Hepatocyte (in vitro differentiated cells): ENCODE data around the gene ITFG1. TPM values are rescaled to one million over a fixed set of nuclear protein-coding genes. Genes with fewer than 3 reads are reported as not detected.
"Not testable (repeated sequence)": the region's sequence is repeated elsewhere in the genome, so short reads cannot be mapped to it uniquely, and the experiment has no call there.

Experiments used
- DNase-seq: peaks from one replicate; pipeline ENCODE4 v3.0.0-alpha.2; 2016; ENCODE audit warnings: low spot score
- H2AFZ ChIP-seq: fragments of 200-600 bp; sonication (generic); 2 replicates; pipeline ENCODE4 v1.6.0; 2016; ENCODE audit warnings: antibody characterized with exemption, mild to moderate bottlenecking
- H3K27ac ChIP-seq: fragments of 200-600 bp; sonication (generic); 2 replicates; pipeline ENCODE4 v1.5.1; 2016; ENCODE audit warnings: mild to moderate bottlenecking
- H3K27me3 ChIP-seq: fragments of 200-600 bp; sonication (generic); 2 replicates; pipeline ENCODE4 v1.6.1; 2016
- H3K36me3 ChIP-seq: fragments of 200-600 bp; sonication (generic); replicated peaks from 2 replicates; pipeline ENCODE4 v1.5.1; 2016; ENCODE audit warnings: low read depth; ENCODE audit not compliant: insufficient read depth
- H3K4me1 ChIP-seq: fragments of 200-600 bp; sonication (generic); 2 replicates; pipeline ENCODE4 v1.5.1; 2016; ENCODE audit warnings: mild to moderate bottlenecking, moderate library complexity; ENCODE audit not compliant: insufficient read depth
- H3K4me2 ChIP-seq: fragments of 200-600 bp; sonication (generic); 2 replicates; pipeline ENCODE4 v1.6.0; 2016
- H3K4me3 ChIP-seq: fragments of 200-600 bp; sonication (generic); 2 replicates; pipeline ENCODE4 v1.5.1; 2016; ENCODE audit warnings: mild to moderate bottlenecking
- H3K79me2 ChIP-seq: fragments of 200-600 bp; sonication (generic); 2 replicates; pipeline ENCODE4 v1.6.0; 2017; ENCODE audit warnings: mild to moderate bottlenecking
- H3K9me2 ChIP-seq: fragments of 200-600 bp; sonication (generic); replicated peaks from 2 replicates; pipeline ENCODE4 v1.6.0; 2017; ENCODE audit warnings: mild to moderate bottlenecking; ENCODE audit not compliant: insufficient read depth
- H3K9me3 ChIP-seq: fragments of 200-600 bp; sonication (generic); 2 replicates; pipeline ENCODE4 v1.5.1; 2016; ENCODE audit warnings: low read depth, mild to moderate bottlenecking
- H4K20me1 ChIP-seq: fragments of 200-600 bp; sonication (generic); 2 replicates; pipeline ENCODE4 v1.6.0; 2016; ENCODE audit warnings: mild to moderate bottlenecking; ENCODE audit not compliant: insufficient read depth, poor library complexity, severe bottlenecking
- EZH2 ChIP-seq: fragments of 200-600 bp; sonication (generic); IDR thresholded peaks from 2 replicates; pipeline ENCODE4 v1.6.1; 2016; ENCODE audit warnings: antibody characterized with exemption, mild to moderate bottlenecking, borderline replicate concordance
- EZH2phosphoT487 ChIP-seq: fragments of 200-600 bp; sonication (generic); IDR thresholded peaks from one replicate; pipeline ENCODE4 v1.6.1; 2018; ENCODE audit warnings: antibody characterized with exemption, mild to moderate bottlenecking, low read depth, moderate library complexity; ENCODE audit not compliant: unreplicated experiment, severe bottlenecking
- WGBS: methylation state at CpG from one replicate; pipeline ENCODE4 v1.1.6; 2016; ENCODE audit warnings: low lambda C conversion rate; ENCODE audit errors: missing lambda C conversion rate; 5-methylcytosine and 5-hydroxymethylcytosine counted together
- polyA plus RNA-seq: library from polyadenylated mRNA; unstranded; fragments of >200 nt; fragmentation: Nextera tagmentation; extraction: Ambion mirVana; gene quantifications from 2 replicates; pipeline ENCODE4 v1.2.1, GENCODE V29; 2016
- total RNA-seq: library from RNA; depleted of rRNA; stranded (reverse); fragments of >200 nt; gene quantifications from 2 replicates; pipeline ENCODE4 v1.2.3, GENCODE V29; 2014
- TF ChIP-seq, protein P1 (sequence below): fragments of 200-600 bp; sonication (generic); IDR thresholded peaks from 2 replicates; pipeline ENCODE4 v1.5.1; 2016; ENCODE audit warnings: antibody characterized with exemption, mild to moderate bottlenecking; ENCODE audit not compliant: poor library complexity

ITFG1 gene
- total and polyA plus RNA-seq, 2 experiments from 2014 or later: 87.8 to 91.4 TPM

DNA sequence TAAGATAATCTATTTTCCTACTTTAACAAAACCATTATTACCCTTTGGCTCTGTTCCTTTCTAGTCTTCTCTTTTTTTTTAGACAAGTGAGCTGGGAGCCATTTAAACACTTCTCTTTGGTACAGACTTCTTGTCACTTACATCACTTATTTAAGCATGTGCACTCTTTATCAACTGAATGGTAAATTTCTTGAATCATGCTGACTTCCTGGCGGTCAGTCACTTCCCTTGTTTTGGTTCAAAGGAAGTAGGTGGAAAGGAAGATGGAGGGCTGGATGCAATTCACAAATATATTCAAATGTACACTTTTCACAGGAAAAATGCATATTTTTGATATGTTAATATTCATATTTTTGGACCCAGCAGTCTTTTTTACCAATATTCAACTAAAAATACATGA is 97.1 kb downstream of the ITFG1 start:
- no peaks in the 10 kb centered on the region for H3K79me2 ChIP-seq
- WGBS: 100% methylated on average over 1 of the region's 1 CpG
- H3K4me3 ChIP-seq: no peak overlapping the region
- H3K27me3 ChIP-seq: no peaks in the 10 kb centered on the region
- no peak for DNase-seq
- no peaks in the 10 kb centered on the region for H3K9me2 ChIP-seq
- no peaks in the 10 kb centered on the region for H4K20me1 ChIP-seq
- no peak overlapping the region for H3K4me2 ChIP-seq
- H2AFZ ChIP-seq: no peak overlapping the region
- H3K36me3 ChIP-seq: no peaks in the 10 kb centered on the region
- no peaks in the 10 kb centered on the region for H3K4me1 ChIP-seq
- no peak overlapping the region for H3K27ac ChIP-seq
- no peaks in the 10 kb centered on the region for H3K9me3 ChIP-seq
- TF ChIP-seq, protein P1, sequence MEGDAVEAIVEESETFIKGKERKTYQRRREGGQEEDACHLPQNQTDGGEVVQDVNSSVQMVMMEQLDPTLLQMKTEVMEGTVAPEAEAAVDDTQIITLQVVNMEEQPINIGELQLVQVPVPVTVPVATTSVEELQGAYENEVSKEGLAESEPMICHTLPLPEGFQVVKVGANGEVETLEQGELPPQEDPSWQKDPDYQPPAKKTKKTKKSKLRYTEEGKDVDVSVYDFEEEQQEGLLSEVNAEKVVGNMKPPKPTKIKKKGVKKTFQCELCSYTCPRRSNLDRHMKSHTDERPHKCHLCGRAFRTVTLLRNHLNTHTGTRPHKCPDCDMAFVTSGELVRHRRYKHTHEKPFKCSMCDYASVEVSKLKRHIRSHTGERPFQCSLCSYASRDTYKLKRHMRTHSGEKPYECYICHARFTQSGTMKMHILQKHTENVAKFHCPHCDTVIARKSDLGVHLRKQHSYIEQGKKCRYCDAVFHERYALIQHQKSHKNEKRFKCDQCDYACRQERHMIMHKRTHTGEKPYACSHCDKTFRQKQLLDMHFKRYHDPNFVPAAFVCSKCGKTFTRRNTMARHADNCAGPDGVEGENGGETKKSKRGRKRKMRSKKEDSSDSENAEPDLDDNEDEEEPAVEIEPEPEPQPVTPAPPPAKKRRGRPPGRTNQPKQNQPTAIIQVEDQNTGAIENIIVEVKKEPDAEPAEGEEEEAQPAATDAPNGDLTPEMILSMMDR: no peak
- no peak for TF ChIP-seq EZH2

DNA sequence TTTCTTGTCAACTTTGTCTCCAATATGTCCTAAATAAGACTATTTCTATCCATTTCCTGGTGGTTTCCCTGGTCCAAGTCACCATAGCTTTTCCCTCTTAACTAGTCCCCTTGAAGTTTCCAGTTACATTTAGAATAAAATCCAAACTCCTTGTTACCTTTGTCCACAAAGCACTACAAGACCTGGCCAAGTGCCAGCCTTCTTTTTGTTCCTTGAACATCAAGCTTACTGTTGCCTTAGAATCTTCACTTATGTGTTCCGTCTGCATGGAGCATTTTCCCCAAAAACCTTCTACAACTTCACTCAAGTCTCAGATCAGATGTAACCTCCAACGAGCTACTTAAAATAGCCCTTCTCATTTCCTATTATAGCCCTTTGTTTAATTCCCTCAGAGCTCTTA is 101.4 kb downstream of the ITFG1 start:
- Histone ChIP-seq H3K27me3 (no peaks in the 10 kb centered on the region), H3K27ac (no peak overlapping the region), H3K4me2 (no peak overlapping the region), H3K36me3 (no peaks in the 10 kb centered on the region), H3K79me2 (no peaks in the 10 kb centered on the region), H3K9me3 (no peaks in the 10 kb centered on the region), H2AFZ (no peak overlapping the region), H3K4me3 (no peak overlapping the region), H4K20me1 (no peaks in the 10 kb centered on the region), H3K4me1 (no peaks in the 10 kb centered on the region), H3K9me2 (no peaks in the 10 kb centered on the region)
- DNase-seq: no peak
- WGBS: 75% methylated on average over 2 of the region's 2 CpGs
- no peak for TF ChIP-seq EZH2

DNA sequence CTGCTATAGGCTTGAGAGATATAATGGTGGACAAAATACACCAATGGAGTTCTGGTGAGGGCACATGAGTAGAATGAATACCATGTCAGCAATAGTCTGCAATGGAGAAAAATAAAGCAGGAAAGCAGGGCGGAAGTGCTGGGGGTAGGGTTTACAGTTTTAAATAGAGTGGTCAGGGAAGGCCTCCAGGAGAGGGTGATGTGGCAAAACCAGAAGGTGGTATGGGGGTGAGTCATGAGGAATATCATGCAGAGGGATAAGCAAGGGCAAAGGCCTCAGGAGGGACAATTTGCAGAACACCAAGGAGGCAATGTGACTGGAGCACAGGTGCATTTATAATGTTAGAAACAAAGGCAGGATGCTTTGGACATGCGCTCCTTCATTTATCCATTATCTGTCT is 102.0 kb downstream of the ITFG1 start:
- H2AFZ ChIP-seq: no peak overlapping the region
- no peaks in the 10 kb centered on the region for H3K9me2 ChIP-seq
- H3K27me3 ChIP-seq: no peaks in the 10 kb centered on the region
- no peaks in the 10 kb centered on the region for H3K9me3 ChIP-seq
- no peaks in the 10 kb centered on the region for H3K4me1 ChIP-seq
- TF ChIP-seq EZH2phosphoT487 (no peak), EZH2 (no peak)
- TF ChIP-seq, protein P1: no peak
- H3K4me2 ChIP-seq: no peak overlapping the region
- H3K4me3 ChIP-seq: no peak overlapping the region
- no peak for DNase-seq
- no peaks in the 10 kb centered on the region for H4K20me1 ChIP-seq
- no peak overlapping the region for H3K27ac ChIP-seq
- H3K36me3 ChIP-seq: no peaks in the 10 kb centered on the region
- WGBS: 97% methylated on average over 2 of the region's 2 CpGs
- H3K79me2 ChIP-seq: no peaks in the 10 kb centered on the region

DNA sequence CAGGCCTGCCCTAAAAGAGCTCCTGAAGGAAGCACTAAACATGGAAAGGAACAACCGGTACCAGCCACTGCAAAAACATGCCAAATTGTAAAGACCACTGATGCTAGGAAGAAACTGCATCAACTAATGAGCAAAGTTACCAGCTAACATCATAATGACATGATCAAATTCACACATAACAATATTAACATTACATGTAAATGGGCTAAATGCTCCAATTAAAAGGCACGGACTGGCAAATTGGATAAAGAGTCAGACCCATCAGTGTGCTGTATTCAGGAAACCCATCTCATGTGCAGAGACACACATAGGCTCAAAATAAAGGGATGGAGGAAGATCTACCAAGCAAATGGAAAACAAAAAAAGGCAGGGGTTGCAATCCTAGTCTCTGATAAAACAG is 111.8 kb downstream of the ITFG1 start:
- H3K4me2 ChIP-seq, H3K4me1 ChIP-seq, H4K20me1 ChIP-seq, DNase-seq, H2AFZ ChIP-seq, H3K9me2 ChIP-seq, H3K36me3 ChIP-seq, H3K27ac ChIP-seq, H3K4me3 ChIP-seq, H3K9me3 ChIP-seq, H3K79me2 ChIP-seq, H3K27me3 ChIP-seq: not testable (repeated sequence)
- WGBS: 93% methylated on average over 2 of the region's 2 CpGs

DNA sequence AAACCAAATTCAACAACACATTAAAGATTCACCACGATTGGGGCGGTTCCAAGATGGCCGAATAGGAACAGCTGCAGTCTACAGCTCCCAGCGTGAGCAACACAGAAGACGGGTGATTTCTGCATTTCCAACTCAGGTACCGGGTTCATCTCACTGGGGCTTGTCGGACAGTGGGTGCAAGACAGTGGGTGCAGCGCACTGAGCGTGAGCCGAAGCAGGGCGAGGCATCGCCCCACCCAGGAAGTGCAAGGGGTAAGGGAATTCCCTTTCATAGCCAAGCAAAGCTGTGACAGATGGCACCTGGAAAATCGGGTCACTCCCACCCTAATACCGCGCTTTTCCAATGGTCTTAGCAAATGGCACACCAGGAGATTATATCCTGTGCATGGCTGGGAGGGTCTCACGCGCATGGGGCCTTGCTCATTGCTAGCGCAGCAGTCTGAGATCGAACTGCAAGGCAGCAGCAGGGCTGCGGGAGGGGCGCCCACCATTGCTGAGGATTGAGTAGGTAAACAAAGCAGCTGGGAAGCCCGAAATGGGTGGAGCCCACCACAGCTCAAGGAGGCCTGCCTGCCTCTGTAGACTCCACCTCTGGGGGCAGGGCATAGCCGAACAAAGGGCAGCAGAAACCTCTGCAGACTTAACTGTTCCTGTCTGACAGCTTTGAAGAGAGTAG is 113.7 kb downstream of the ITFG1 start:
- H4K20me1 ChIP-seq, H3K4me2 ChIP-seq, H3K4me3 ChIP-seq, H3K4me1 ChIP-seq, H3K9me2 ChIP-seq, H3K9me3 ChIP-seq, H3K36me3 ChIP-seq, H3K27me3 ChIP-seq, H2AFZ ChIP-seq, DNase-seq, H3K27ac ChIP-seq, H3K79me2 ChIP-seq: not testable (repeated sequence)
- 98% methylated on average over 23 of the region's 23 CpGs for WGBS
